ENCODE results near the gene ALKBH5. TPM values are rescaled to one million over a fixed set of nuclear protein-coding genes. Genes with fewer than 3 reads are reported as not detected.

ALKBH5 gene
- total RNA-seq, 3 donors from 2014 or later (not counting 1 experiment from before 2014, with no cell fraction given) = 95.6 to 114 (median 96.7) TPM

GRCh38 chr17:18177133-18177532 is 6.5 kb upstream of the ALKBH5 start:
- no peak overlapping the region for H3K4me3 ChIP-seq (ENCODE audit: low read length)
- TF ChIP-seq, protein P1, sequence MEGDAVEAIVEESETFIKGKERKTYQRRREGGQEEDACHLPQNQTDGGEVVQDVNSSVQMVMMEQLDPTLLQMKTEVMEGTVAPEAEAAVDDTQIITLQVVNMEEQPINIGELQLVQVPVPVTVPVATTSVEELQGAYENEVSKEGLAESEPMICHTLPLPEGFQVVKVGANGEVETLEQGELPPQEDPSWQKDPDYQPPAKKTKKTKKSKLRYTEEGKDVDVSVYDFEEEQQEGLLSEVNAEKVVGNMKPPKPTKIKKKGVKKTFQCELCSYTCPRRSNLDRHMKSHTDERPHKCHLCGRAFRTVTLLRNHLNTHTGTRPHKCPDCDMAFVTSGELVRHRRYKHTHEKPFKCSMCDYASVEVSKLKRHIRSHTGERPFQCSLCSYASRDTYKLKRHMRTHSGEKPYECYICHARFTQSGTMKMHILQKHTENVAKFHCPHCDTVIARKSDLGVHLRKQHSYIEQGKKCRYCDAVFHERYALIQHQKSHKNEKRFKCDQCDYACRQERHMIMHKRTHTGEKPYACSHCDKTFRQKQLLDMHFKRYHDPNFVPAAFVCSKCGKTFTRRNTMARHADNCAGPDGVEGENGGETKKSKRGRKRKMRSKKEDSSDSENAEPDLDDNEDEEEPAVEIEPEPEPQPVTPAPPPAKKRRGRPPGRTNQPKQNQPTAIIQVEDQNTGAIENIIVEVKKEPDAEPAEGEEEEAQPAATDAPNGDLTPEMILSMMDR (IDR thresholded peaks at IDR 0.05) = no peak
- no peak for ATAC-seq
- intact Hi-C loops (cut with micrococcal nuclease) = no loop called here
- no peak for DNase-seq
- no peaks in the 10 kb centered on the region for H3K36me3 ChIP-seq (ENCODE audit: control insufficient read depth, insufficient read depth, low read length)
- Mint-ChIP-seq H3K27ac (no peak overlapping the region), H3K27me3 (ENCODE audit: low read depth in 2 of 2) (no peaks in the 10 kb centered on the region), H3K36me3 (no peaks in the 10 kb centered on the region), H3K4me1 (peaks cover 3 to 5% of the 10 kb centered on the region in 2 donors), H3K9me3 (no peaks in the 10 kb centered on the region), H3K4me3 (no peak overlapping the region)
- peaks cover 3% of the 10 kb centered on the region for H3K4me1 ChIP-seq (ENCODE audit: control insufficient read depth, insufficient read depth, low read length)
- H3K9me3 ChIP-seq (ENCODE audit: control insufficient read depth, insufficient read depth, low read length) = no peaks in the 10 kb centered on the region
- no peak overlapping the region for H3K27ac ChIP-seq (ENCODE audit: low read length)
- no peaks in the 10 kb centered on the region for H3K27me3 ChIP-seq (ENCODE audit: control insufficient read depth, insufficient read depth, low read length)

- Histone ChIP-seq H3K36me3 (ENCODE audit: control insufficient read depth, insufficient read depth, low read length) (no peaks in the 10 kb centered on the region), H3K27me3 (ENCODE audit: control insufficient read depth, insufficient read depth, low read length) (no peaks in the 10 kb centered on the region), H3K27ac (ENCODE audit: low read length) (no peak overlapping the region), H3K4me3 (ENCODE audit: low read length) (no peak overlapping the region), H3K9me3 (ENCODE audit: control insufficient read depth, insufficient read depth, low read length) (no peaks in the 10 kb centered on the region), H3K4me1 (ENCODE audit: control insufficient read depth, insufficient read depth, low read length) (peaks cover 9% of the 10 kb centered on the region)
- no peaks in the 10 kb centered on the region for H3K36me3 Mint-ChIP-seq
- H3K27me3 Mint-ChIP-seq (ENCODE audit: low read depth in 2 of 2) = no peaks in the 10 kb centered on the region
- TF ChIP-seq, protein P1 (IDR thresholded peaks at IDR 0.05) = no peak
- ATAC-seq = no peak
- H3K9me3 Mint-ChIP-seq = no peaks in the 10 kb centered on the region
- intact Hi-C loops (cut with micrococcal nuclease) = no loop called here
- H3K4me1 Mint-ChIP-seq = peaks cover 0 to 8% of the 10 kb centered on the region in 2 donors
- WGBS (ENCODE audit: insufficient coverage) = 97% methylated on average over 8 of the region's 8 CpGs
- H3K4me3 Mint-ChIP-seq = no peak overlapping the region
- no peak overlapping the region for H3K27ac Mint-ChIP-seq
- DNase-seq = no peak
These were observed 5.9 kb upstream of the ALKBH5 start for GRCh38 chr17:18177722-18178121.

DNA sequence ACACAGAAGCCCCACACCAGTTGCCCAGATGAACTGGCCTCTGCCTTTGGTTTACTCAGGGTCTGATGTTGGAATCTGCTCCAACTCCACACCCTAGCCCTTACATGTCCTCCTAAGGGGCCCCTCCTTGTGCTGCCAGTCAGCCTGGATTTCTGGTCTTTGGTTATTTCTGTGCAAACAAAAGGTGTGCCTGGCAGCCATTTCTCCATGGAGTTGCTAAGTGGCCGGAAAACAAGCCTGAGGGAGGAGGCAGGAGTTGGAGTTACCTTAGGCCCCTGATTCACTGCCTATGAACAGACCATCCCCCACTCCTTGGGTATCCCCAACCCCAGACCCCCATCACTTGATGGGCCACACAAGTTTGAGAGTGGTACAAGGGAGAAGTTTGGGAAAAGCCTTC is 4.4 kb upstream of the ALKBH5 start:
- H3K27ac ChIP-seq (ENCODE audit: low read length) = no peak overlapping the region
- no peak overlapping the region for H3K4me3 ChIP-seq (ENCODE audit: low read length)
- Mint-ChIP-seq H3K4me1 (peaks cover 0 to 17% of the 10 kb centered on the region in 2 donors), H3K27me3 (ENCODE audit: low read depth in 2 of 2) (no peaks in the 10 kb centered on the region), H3K4me3 (no peak overlapping the region), H3K9me3 (no peaks in the 10 kb centered on the region), H3K27ac (peak overlapping the region in 1 of 2 donors; percentile 48), H3K36me3 (no peaks in the 10 kb centered on the region)
- H3K36me3 ChIP-seq (ENCODE audit: control insufficient read depth, insufficient read depth, low read length) = no peaks in the 10 kb centered on the region
- peaks cover 10% of the 10 kb centered on the region for H3K4me1 ChIP-seq (ENCODE audit: control insufficient read depth, insufficient read depth, low read length)
- TF ChIP-seq, protein P1 (IDR thresholded peaks at IDR 0.05) = no peak
- intact Hi-C loops (cut with micrococcal nuclease) = no loop called here
- no peaks in the 10 kb centered on the region for H3K9me3 ChIP-seq (ENCODE audit: control insufficient read depth, insufficient read depth, low read length)
- no peak for DNase-seq
- no peak for ATAC-seq
- H3K27me3 ChIP-seq (ENCODE audit: control insufficient read depth, insufficient read depth, low read length) = no peaks in the 10 kb centered on the region
- WGBS (ENCODE audit: insufficient coverage) = no CpG with 5 or more reads among the region's 1 CpG

- H3K4me1 Mint-ChIP-seq = peaks cover 2 to 19% of the 10 kb centered on the region in 2 donors
- DNase-seq = no peak
- peak overlapping the region in 1 of 2 donors; percentile 48 for H3K27ac Mint-ChIP-seq
- Histone ChIP-seq H3K27me3 (ENCODE audit: control insufficient read depth, insufficient read depth, low read length) (no peaks in the 10 kb centered on the region), H3K36me3 (ENCODE audit: control insufficient read depth, insufficient read depth, low read length) (no peaks in the 10 kb centered on the region), H3K9me3 (ENCODE audit: control insufficient read depth, insufficient read depth, low read length) (no peaks in the 10 kb centered on the region), H3K27ac (ENCODE audit: low read length) (no peak overlapping the region), H3K4me3 (ENCODE audit: low read length) (no peak overlapping the region), H3K4me1 (ENCODE audit: control insufficient read depth, insufficient read depth, low read length) (peaks cover 15% of the 10 kb centered on the region)
- H3K27me3 Mint-ChIP-seq (ENCODE audit: low read depth in 2 of 2) = no peaks in the 10 kb centered on the region
- WGBS (ENCODE audit: insufficient coverage) = 97% methylated on average over 7 of the region's 7 CpGs
- H3K9me3 Mint-ChIP-seq = no peaks in the 10 kb centered on the region
- no peaks in the 10 kb centered on the region for H3K36me3 Mint-ChIP-seq
- no peak for ATAC-seq
- intact Hi-C loops (cut with micrococcal nuclease) = loop anchor here (5.0 kb wide), 1 partner anchor 77 kb away; the partner anchor contains the start of gene FLII
- TF ChIP-seq, protein P1 (IDR thresholded peaks at IDR 0.05) = no peak
- H3K4me3 Mint-ChIP-seq = no peak overlapping the region
These were observed 3.8 kb upstream of the ALKBH5 start for GRCh38 chr17:18179804-18180203.
